Amygdala (tissue), 56 donors: ENCODE measurements around the gene NUMA1.

ENCODE experiments used
- DNase-seq, 56 donors: peaks; one replicate each; lab custom pipeline; 2025; lab: John Stamatoyannopoulos, UW

NUMA1 gene

DNA sequence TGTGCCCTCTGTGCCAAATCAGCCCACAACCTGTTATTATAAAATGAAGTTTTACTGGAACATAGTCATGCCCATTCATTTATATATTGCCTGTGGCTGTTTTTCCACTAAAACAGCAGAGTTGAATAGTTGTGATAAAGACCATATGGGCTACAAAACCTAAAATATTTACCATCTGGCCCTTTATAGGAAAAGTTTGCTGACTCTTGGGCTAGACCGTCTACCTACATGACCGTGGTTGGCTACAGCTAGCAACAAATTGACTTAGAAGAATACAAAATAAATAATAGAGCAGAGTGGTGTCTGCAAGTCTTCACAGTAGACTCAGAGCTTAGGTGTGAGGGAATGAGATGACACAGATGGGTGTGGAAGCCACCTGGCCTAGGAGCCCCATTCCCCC lies 92.8 kb downstream of the NUMA1 start:
- no peak for DNase-seq

DNA sequence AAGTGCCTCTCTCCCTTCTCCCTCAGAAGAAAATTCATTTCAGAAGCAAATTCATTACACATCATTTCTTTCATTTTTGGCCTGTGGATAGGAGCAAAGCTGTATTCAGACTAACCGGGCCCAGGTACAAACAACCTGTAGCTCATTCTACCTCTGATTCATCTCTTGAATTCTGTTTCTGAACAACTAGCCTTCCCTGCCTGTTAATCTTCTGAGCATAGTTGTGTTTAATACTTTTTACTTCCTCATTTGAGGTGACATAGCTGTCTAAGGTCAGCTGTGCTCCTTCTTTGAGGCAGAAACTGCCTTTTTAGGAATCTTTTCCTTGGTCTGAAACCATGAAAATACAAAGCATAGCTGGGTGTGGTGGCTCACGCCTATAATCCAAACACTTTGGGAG lies 94.2 kb downstream of the NUMA1 start:
- no peak for DNase-seq

DNA sequence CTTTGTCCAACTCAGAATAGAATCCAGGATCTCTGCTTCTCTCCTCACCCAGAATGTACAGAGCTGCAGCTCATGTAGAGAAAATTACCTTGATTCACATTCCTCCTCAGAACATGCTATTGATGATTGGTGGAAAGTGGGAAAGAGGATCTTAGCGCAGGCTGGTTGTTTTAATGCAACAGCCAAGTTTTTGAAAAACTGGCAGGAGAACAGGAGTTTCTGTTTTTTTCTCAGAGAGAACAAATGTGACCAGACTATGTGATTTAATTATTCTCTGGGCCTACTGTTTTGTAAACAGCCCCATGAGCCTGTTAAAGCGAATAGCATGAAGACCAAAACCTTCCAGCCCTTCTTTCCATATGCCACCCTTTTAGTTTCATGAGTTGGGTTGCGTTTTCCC lies 100.7 kb downstream of the NUMA1 start:
- DNase-seq, result no peak

DNA sequence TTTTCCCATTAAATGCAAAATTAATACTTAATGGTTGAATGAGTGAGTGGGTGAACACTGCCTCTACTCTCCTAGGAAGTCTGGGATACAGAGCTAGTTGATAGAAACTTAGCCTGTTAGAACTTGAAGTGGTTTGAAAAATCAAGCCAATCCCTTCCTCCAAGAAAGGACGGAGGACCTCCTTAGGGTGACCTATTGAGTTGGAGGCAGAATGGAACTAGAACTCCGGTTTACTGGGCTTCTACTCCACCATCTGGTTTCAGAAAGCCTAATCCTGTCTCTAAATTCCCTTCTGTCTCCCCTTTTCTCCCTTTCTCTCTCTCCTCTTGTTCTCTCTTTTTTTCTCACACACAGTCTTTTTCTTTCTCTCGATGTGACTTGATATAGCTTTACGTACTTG lies 101.2 kb downstream of the NUMA1 start:
- DNase-seq, result no peak

DNA sequence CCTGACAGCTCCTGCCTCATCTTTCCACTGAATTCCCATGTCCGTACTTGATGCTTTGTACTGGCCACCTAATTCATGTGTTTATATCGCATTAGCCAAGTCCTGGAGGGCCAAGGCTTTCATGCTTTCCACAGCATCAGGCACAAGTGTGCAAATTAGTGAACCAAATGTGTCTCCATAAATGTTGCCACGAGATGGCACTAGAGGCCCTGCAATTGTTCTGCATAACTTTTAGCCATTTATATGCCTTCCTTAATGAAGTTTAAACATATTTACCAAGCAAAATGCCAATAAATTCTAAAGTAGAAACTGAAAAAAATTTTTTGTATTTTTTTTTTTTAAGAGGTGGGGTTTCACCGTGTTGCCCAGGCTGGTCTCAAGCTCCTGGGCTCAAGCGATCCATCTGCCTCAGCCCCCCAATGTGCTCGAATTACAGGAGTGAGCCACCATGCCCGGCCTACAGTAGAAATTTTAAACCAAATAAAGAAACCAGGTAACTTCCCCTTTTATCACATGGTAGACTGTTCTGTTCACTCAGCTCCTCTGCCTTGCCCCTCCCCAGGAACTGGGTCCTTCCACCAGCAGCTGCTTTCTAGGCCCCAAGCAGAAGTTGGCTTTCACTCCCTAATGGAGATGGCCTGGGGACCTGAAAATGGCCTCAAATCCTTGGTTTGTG lies 102.5 kb downstream of the NUMA1 start:
- peak in 21 of 56 donors; percentile 11 to 85 (median 35) for DNase-seq

DNA sequence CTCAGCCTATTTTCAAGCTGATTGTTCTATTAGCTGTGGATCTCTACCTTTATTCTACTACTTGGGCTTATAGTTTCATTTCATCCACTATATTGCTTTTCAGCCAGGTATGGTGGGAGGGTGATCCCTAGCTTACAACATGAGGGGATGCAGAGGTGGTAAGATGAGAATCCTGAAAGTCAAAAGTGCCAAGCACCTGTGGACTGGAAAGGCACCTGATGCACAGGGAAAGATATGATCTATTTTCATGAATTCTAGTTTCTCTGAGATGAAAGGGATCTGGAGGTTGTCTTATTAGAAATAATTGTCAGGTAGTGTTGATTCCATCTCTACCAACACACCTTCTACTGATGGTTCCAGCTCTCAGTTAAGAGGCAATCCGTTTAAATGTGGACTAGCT lies 103.3 kb downstream of the NUMA1 start:
- no peak for DNase-seq

DNA sequence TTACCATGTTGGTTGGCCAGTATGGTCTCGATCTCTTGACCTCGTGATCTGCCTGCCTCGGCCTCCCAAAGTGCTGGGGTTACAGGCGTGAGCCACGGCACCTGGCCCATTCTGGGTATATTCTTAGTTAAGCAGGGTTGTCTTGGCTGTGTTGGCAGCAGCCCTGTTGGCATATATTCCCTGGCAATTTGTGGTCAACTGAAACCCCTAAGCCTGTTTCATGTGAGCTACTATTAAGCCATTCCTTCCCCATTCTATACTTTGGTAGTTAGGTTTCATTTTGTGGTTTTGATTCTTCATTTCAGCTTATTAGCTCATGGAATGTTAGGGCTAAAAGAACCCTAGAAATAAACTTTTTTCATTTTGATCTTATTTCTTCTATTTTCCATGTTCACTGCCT lies 103.8 kb downstream of the NUMA1 start:
- no peak for DNase-seq

DNA sequence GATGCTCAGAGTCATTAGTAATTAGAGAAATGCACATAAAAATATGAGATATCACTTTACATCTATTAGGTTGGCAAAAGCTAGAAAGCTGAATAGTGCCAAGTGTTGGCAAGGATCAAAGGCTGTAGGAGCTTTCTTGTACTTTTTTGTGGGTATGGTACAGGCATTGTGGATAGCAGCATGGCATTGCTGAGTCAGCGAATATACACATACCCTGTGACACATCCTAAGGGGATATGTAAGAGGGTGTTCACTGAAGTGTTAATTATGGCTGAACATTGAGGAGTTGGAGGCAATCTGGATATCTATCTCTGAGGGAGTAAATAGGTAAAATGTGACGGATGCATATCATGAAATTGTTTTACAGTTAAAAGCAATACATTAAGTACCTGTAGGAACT lies 108.7 kb downstream of the NUMA1 start:
- no peak for DNase-seq

DNA sequence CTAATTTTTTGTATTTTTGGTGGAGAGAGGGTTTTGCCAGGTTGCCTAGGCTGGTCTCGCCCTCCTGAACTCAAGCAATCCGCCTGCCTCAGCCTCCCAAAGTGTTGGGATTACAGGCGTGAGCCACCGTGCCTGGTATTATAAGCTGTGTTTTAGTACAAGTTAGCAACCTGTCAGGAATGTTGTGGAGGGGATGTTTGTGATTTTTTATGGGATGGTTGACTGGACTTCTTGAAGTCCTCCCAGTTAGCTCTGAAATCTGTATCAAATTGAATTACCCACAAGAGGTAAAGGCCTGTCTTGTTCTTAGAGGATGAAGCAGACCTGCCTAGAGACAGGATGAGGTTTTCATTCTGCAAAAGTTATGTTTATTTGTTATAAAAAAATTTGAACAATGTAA lies 115.7 kb downstream of the NUMA1 start:
- no peak for DNase-seq

DNA sequence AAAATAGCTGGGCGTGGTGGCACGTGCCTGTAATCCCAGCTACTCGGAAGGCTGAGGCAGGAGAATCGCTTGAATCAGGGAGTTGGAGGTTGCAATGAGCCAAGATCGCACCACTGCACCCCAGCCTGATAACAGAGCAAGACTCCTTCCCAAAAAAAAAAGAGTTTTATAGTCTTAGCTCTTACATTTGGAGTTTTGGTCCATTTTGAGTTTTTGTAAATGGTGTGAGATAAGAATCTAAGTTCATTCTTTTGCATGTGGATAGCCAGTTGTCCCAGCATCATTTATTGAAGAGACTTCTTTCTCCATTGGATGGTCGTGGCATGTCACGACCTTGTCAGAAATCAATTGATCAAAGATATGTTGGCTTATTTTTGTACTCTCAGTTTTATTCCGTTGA lies 116.9 kb downstream of the NUMA1 start:
- DNase-seq, result no peak

DNA sequence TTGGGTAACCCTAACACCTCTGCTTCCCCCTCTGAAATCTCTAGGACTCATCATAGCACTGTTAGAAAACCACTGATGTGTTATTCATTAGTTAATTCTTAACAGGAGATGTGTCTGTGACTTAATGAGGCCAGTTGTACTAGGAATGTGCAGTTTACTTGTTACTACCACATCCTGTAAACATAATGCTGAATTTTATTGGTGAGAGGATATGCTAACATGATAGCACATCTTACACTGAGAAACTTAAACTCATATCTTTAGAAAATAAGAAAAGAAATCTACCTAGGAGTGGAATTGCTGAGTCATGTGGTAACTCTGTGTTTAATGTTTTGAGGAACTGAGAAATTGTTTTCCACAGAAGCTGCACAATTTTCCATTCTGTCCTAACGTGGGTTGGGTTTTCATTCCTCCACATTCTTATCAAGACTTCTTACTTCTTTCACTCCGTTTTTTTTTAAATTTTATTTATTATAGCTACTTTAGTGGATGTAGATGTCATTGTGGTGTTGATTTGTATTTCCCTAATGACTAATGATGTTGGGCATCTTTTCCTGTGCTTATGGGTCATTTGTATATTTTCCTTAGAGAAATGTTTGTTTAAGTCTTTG lies 117.8 kb downstream of the NUMA1 start:
- no peak for DNase-seq

DNA sequence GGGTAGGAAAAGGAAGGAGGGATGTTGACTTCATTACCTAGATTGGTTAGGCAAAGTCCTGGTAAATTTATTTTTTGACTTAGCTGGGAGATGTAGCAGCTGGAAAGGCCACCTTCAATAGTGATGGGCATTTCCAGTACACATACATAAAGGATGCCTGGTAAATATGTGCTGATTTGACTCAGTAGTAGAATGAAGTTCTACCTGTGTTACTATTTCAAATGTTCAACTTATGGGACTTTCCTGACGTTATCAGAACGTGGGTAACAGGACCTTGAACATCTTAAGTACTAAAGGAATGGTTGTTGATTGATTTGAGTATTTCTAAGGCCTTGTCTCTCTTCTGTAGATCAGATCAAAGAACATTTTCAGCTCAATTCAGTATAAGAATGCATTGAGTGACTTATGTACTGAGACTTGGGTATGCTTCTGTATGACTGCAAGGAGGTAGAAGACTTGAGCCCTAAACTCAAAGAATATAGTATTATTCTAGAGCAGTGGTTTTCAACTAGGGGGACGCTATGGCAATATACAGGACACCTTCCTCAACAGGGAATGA lies 124.4 kb downstream of the NUMA1 start:
- no peak for DNase-seq
